GM12892 (cell line): ENCODE results near the gene CLASRP.

ENCODE experiments used
- POLR2A ChIP-seq: IDR thresholded peaks from 2 replicates; pipeline ENCODE4 v1.6.1; 2011; ENCODE audit warnings: low read depth, low read length, control low read depth
- POLR2AphosphoS5 ChIP-seq: IDR thresholded peaks from 2 replicates; pipeline ENCODE4 v1.6.1; 2011; ENCODE audit warnings: low read depth, low read length, control low read depth
- TAF1 ChIP-seq: IDR thresholded peaks from 2 replicates; pipeline ENCODE4 v1.6.1; 2011; ENCODE audit warnings: low read depth, mild to moderate bottlenecking, control low read depth, low read length, borderline replicate concordance

DNA sequence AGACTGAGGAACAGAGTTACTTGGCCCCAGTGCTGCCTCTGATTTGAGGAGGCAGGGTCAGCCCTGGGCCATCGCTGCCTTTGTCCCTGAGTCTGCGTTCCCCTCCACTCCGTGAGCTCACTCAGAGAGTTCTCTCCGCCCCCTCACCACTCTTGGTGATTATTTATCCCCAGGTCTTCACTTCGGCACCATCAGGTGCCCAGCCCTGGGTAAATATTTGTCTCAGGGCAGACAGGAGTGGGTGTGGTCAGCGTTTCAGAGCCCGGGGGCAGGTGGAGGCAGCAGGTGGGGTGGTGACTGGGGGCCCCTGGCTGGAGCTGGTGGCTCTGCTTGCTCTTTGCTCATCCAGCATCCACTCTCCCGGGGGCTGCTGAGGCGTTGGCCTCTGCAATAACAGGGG lies 74.8 kb downstream of the CLASRP start:
- TF ChIP-seq POLR2A = no peak
- TF ChIP-seq POLR2AphosphoS5 = no peak
- TF ChIP-seq TAF1 = no peak
